Activated T-cell treated with anti-CD3 and anti-CD28 coated beads, Interleukin-2, amount 50 U/mL, for 72 hours (primary cell): ENCODE results near the gene AVL9. TPM values are rescaled to one million over a fixed set of nuclear protein-coding genes. Genes with fewer than 3 reads are reported as not detected.

Source experiments
- ATAC-seq, 2 donors: fragments of 150-1000 bp; cut with Tn5 transposase; replicated peaks in 1 of 2; 2 replicates each; pipeline ENCODE4 v1.10.0; 2021; ENCODE audit warnings: moderate library complexity in 2 of 2, mild to moderate bottlenecking in 1 of 2
- DNase-seq, 2 donors: peaks; one replicate each; pipeline ENCODE4 v3.0.0; 2021 to 2022; ENCODE audit warnings: mixed read lengths in 1 of 2
- H3K27ac Mint-ChIP-seq: one replicate; pipeline ENCODE4 v1.8.0; 2022; ENCODE audit warnings: mild to moderate bottlenecking, moderate library complexity, mixed read lengths
- H3K27me3 Mint-ChIP-seq: one replicate; pipeline ENCODE4 v1.8.0; 2022; ENCODE audit warnings: low read depth, mixed read lengths
- H3K36me3 Mint-ChIP-seq, 2 donors: one replicate each; pipeline ENCODE4 v1.8.0; 2022; ENCODE audit warnings: mixed read lengths in 2 of 2, mild to moderate bottlenecking in 1 of 2; ENCODE audit not compliant: insufficient read depth in 2 of 2
- H3K4me1 Mint-ChIP-seq: one replicate; pipeline ENCODE4 v1.8.0; 2022; ENCODE audit warnings: low read depth, mixed read lengths
- H3K4me3 Mint-ChIP-seq, 2 donors: one replicate each; pipeline ENCODE4 v1.8.0; 2022; ENCODE audit warnings: mild to moderate bottlenecking in 2 of 2, mixed read lengths in 2 of 2, moderate library complexity in 2 of 2
- H3K9me3 Mint-ChIP-seq, 2 donors: one replicate each; pipeline ENCODE4 v1.8.0; 2022; ENCODE audit warnings: mixed read lengths in 2 of 2
- total RNA-seq, 2 donors: library from RNA; stranded (reverse); gene quantifications; one replicate each; pipeline ENCODE4 v1.2.3, GENCODE V29; 2022

Gene AVL9
- total RNA-seq, 2 donors from 2014 or later = 50.9 to 54.9 TPM

GRCh38 chr7:32531402-32531801 lies 36.1 kb downstream of the AVL9 start:
- peaks cover 0 to 4% of the 10 kb centered on the region in 2 donors for H3K36me3 Mint-ChIP-seq
- no peak overlapping the region for H3K27ac Mint-ChIP-seq
- DNase-seq = no peak
- no peaks in the 10 kb centered on the region for H3K9me3 Mint-ChIP-seq
- no peak overlapping the region for H3K4me3 Mint-ChIP-seq
- H3K27me3 Mint-ChIP-seq = no peaks in the 10 kb centered on the region
- ATAC-seq = no peak
- H3K4me1 Mint-ChIP-seq = peaks cover 22% of the 10 kb centered on the region

GRCh38 chr7:32532086-32532485 lies 36.8 kb downstream of the AVL9 start:
- H3K9me3 Mint-ChIP-seq = no peaks in the 10 kb centered on the region
- no peaks in the 10 kb centered on the region for H3K27me3 Mint-ChIP-seq
- no peak overlapping the region for H3K27ac Mint-ChIP-seq
- H3K36me3 Mint-ChIP-seq = peaks cover 0 to 4% of the 10 kb centered on the region in 2 donors
- ATAC-seq = no peak
- no peak overlapping the region for H3K4me3 Mint-ChIP-seq
- DNase-seq = no peak
- H3K4me1 Mint-ChIP-seq = peaks cover 22% of the 10 kb centered on the region

GRCh38 chr7:32532716-32533115 lies 37.4 kb downstream of the AVL9 start:
- Mint-ChIP-seq H3K4me3 (no peak overlapping the region), H3K4me1 (peaks cover 20% of the 10 kb centered on the region), H3K36me3 (peaks cover 0 to 4% of the 10 kb centered on the region in 2 donors), H3K9me3 (no peaks in the 10 kb centered on the region), H3K27me3 (no peaks in the 10 kb centered on the region), H3K27ac (no peak overlapping the region)
- ATAC-seq (no peak), DNase-seq (no peak)

- Mint-ChIP-seq H3K27ac (no peak overlapping the region), H3K4me3 (no peak overlapping the region), H3K4me1 (peaks cover 15% of the 10 kb centered on the region), H3K36me3 (peaks cover 0 to 4% of the 10 kb centered on the region in 2 donors), H3K27me3 (no peaks in the 10 kb centered on the region), H3K9me3 (no peaks in the 10 kb centered on the region)
- ATAC-seq = no peak
- no peak for DNase-seq
Measured at GRCh38 chr7:32533276-32534029, 38.2 kb downstream of the AVL9 start.

GRCh38 chr7:32535162-32535702 lies 39.9 kb downstream of the AVL9 start:
- Mint-ChIP-seq H3K36me3 (peaks cover 0 to 4% of the 10 kb centered on the region in 2 donors), H3K4me3 (no peak overlapping the region), H3K4me1 (peaks cover 24% of the 10 kb centered on the region), H3K27me3 (no peaks in the 10 kb centered on the region), H3K9me3 (no peaks in the 10 kb centered on the region), H3K27ac (no peak overlapping the region)
- DNase-seq (no peak), ATAC-seq (no peak)

GRCh38 chr7:32536016-32536415 lies 40.7 kb downstream of the AVL9 start:
- H3K4me3 Mint-ChIP-seq = no peak overlapping the region
- H3K4me1 Mint-ChIP-seq = peaks cover 26% of the 10 kb centered on the region
- no peaks in the 10 kb centered on the region for H3K27me3 Mint-ChIP-seq
- no peak overlapping the region for H3K27ac Mint-ChIP-seq
- DNase-seq (no peak), ATAC-seq (no peak)
- peaks cover 0 to 4% of the 10 kb centered on the region in 2 donors for H3K36me3 Mint-ChIP-seq
- no peaks in the 10 kb centered on the region for H3K9me3 Mint-ChIP-seq

- ATAC-seq = no peak
- Mint-ChIP-seq H3K27ac (no peak overlapping the region), H3K36me3 (peaks cover 0 to 4% of the 10 kb centered on the region in 2 donors)
Measured at GRCh38 chr7:32536585-32536984, 41.3 kb downstream of the AVL9 start.

GRCh38 chr7:32537760-32538159 lies 42.5 kb downstream of the AVL9 start:
- Mint-ChIP-seq H3K4me1 (peaks cover 22% of the 10 kb centered on the region), H3K27me3 (no peaks in the 10 kb centered on the region), H3K9me3 (no peaks in the 10 kb centered on the region), H3K27ac (no peak overlapping the region), H3K4me3 (no peak overlapping the region), H3K36me3 (peaks cover 0 to 4% of the 10 kb centered on the region in 2 donors)
- no peak for ATAC-seq
- DNase-seq = no peak

More at GRCh38 chr7:32536585-32536984, 41.3 kb downstream of the AVL9 start:
- Mint-ChIP-seq H3K4me1 (peaks cover 26% of the 10 kb centered on the region), H3K9me3 (no peaks in the 10 kb centered on the region), H3K27me3 (no peaks in the 10 kb centered on the region), H3K4me3 (no peak overlapping the region)
- DNase-seq = no peak

GRCh38 chr7:32539366-32539765 lies 44.1 kb downstream of the AVL9 start:
- no peak for ATAC-seq

GRCh38 chr7:32539919-32540531 lies 44.7 kb downstream of the AVL9 start:
- Mint-ChIP-seq H3K4me1 (peaks cover 22% of the 10 kb centered on the region), H3K27me3 (no peaks in the 10 kb centered on the region), H3K9me3 (no peaks in the 10 kb centered on the region), H3K4me3 (no peak overlapping the region), H3K36me3 (peaks cover 3 to 8% of the 10 kb centered on the region in 2 donors), H3K27ac (no peak overlapping the region)
- ATAC-seq (peak; percentile 62 to 81), DNase-seq (peak in 1 of 2 donors; percentile 7)

More at GRCh38 chr7:32539366-32539765, 44.1 kb downstream of the AVL9 start:
- DNase-seq = no peak
- Mint-ChIP-seq H3K4me1 (peaks cover 22% of the 10 kb centered on the region), H3K36me3 (peaks cover 3 to 8% of the 10 kb centered on the region in 2 donors), H3K27me3 (no peaks in the 10 kb centered on the region), H3K4me3 (no peak overlapping the region), H3K27ac (no peak overlapping the region), H3K9me3 (no peaks in the 10 kb centered on the region)

GRCh38 chr7:32542595-32542994 lies 47.3 kb downstream of the AVL9 start:
- Mint-ChIP-seq H3K36me3 (peaks cover 3% of the 10 kb centered on the region in 2 donors), H3K4me1 (peaks cover 10% of the 10 kb centered on the region), H3K4me3 (no peak overlapping the region), H3K9me3 (no peaks in the 10 kb centered on the region), H3K27ac (no peak overlapping the region), H3K27me3 (no peaks in the 10 kb centered on the region)
- ATAC-seq (no peak), DNase-seq (no peak)

GRCh38 chr7:32559480-32559879 lies 64.2 kb downstream of the AVL9 start:
- Mint-ChIP-seq H3K4me3 (no peak overlapping the region), H3K36me3 (peaks cover 5 to 18% of the 10 kb centered on the region in 2 donors), H3K27ac (no peak overlapping the region), H3K27me3 (no peaks in the 10 kb centered on the region), H3K4me1 (peaks cover 18% of the 10 kb centered on the region), H3K9me3 (no peaks in the 10 kb centered on the region)
- DNase-seq (no peak), ATAC-seq (no peak)

GRCh38 chr7:32560075-32560474 lies 64.8 kb downstream of the AVL9 start:
- H3K27me3 Mint-ChIP-seq = no peaks in the 10 kb centered on the region
- no peak for ATAC-seq
- peaks cover 5 to 15% of the 10 kb centered on the region in 2 donors for H3K36me3 Mint-ChIP-seq
- H3K4me1 Mint-ChIP-seq = peaks cover 18% of the 10 kb centered on the region
- H3K9me3 Mint-ChIP-seq = no peaks in the 10 kb centered on the region
- no peak overlapping the region for H3K4me3 Mint-ChIP-seq
- DNase-seq = no peak
- H3K27ac Mint-ChIP-seq = no peak overlapping the region
